ENCODE results near the gene TTN.

- TF ChIP-seq CTCF (IDR thresholded peaks at IDR 0.05) (no peak), EP300 (IDR thresholded peaks at IDR 0.05) (no peak)
Observed at GRCh38 chr2:178844269-178844668, 37.0 kb upstream of the TTN start.

Data from ovary (tissue), 3 donors.